HepG2 (cell line): ENCODE data around the gene B4GALT2. TPM values are rescaled to one million over a fixed set of nuclear protein-coding genes. Genes with fewer than 3 reads are reported as not detected.

ENCODE experiments used
- ATAC-seq: fragments of 200-7000 bp; cut with Tn5 transposase; 3 replicates; pipeline ENCODE4 v1.9.1; 2020; ENCODE audit warnings: mild to moderate bottlenecking, moderate library complexity
- BruUV-seq: library from RNA; stranded (reverse); fragments of 400-500 nt; replicated peaks from 2 replicates; lab custom pipeline; 2021; lab: Mats Ljungman, UMichigan
- CTCF ChIA-PET: fragments of 300-600 bp; formaldehyde crosslinking; extraction: SDS; loops from one replicate; lab custom pipeline; 2021; ENCODE audit warnings: low total read pairs, inconsistent platforms, low intra/inter-chr PET ratio; lab: Yijun Ruan, JAX
- POLR2A ChIA-PET: fragments of 350-600 bp; sonication (Branson Sonifier 250); formaldehyde crosslinking; loops from one replicate; lab custom pipeline; 2020; ENCODE audit warnings: antibody characterized with exemption, inconsistent platforms; lab: Yijun Ruan, JAX
- DNase-seq: peaks from one replicate; pipeline ENCODE4 v3.0.0-alpha.2; 2015; ENCODE audit warnings: low spot score
- FAIRE-seq: peaks from 3 replicates; lab custom pipeline; 2011; peaks lifted over from hg19 to GRCh38; lab: Jason Lieb, UNC
- H2AFZ ChIP-seq: one replicate; pipeline ENCODE4 v1.6.1; 2011; ENCODE audit warnings: low read length, inconsistent platforms
- H3K27ac ChIP-seq: fragments of 300-600 bp; 3 replicates; pipeline ENCODE4 v1.8.0; 2011; ENCODE audit warnings: mixed run types, mild to moderate bottlenecking, mixed read lengths, low read length, inconsistent platforms; ENCODE audit not compliant: insufficient read depth; ENCODE audit errors: extremely low read length
- H3K27me3 ChIP-seq, 2 experiments: fragments of 200-600 bp in 1 of 2; 2 replicates in 1 of 2; 3 replicates in 1 of 2; pipeline versions ENCODE4 v1.6.0 to v1.8.0; 2011; ENCODE audit warnings: low read length in 2 of 2, mild to moderate bottlenecking in 2 of 2, moderate library complexity in 2 of 2, inconsistent platforms in 1 of 2; ENCODE audit not compliant: insufficient read depth in 2 of 2, control insufficient read depth in 1 of 2
- H3K36me3 ChIP-seq, 2 experiments: fragments of 200-600 bp in 1 of 2; replicated peaks in 1 of 2; 2 replicates in 1 of 2; 3 replicates in 1 of 2; pipeline versions ENCODE4 v1.5.1 to v1.8.0; 2011; ENCODE audit warnings: low read length in 2 of 2, inconsistent platforms in 1 of 2; ENCODE audit not compliant: insufficient read depth in 2 of 2, control insufficient read depth in 1 of 2
- H3K4me1 ChIP-seq: 2 replicates; pipeline ENCODE4 v1.5.1; 2012; ENCODE audit warnings: low read length, inconsistent platforms; ENCODE audit not compliant: insufficient read depth
- H3K4me2 ChIP-seq: 2 replicates; pipeline ENCODE4 v1.6.0; 2011; ENCODE audit warnings: low read depth, low read length, inconsistent platforms
- H3K4me3 ChIP-seq, 3 experiments: fragments of 200-600 bp in 1 of 3; sonication (generic), shearing (Covaris generic) in 1 of 3; replicated peaks in 1 of 3; 2 replicates each; pipeline ENCODE4 v1.5.1; 2011 to 2016; ENCODE audit warnings: low read length in 3 of 3, inconsistent platforms in 2 of 3, low read depth in 2 of 3, mild to moderate bottlenecking in 2 of 3, control low read depth in 1 of 3, mixed read lengths in 1 of 3; ENCODE audit not compliant: insufficient read depth in 1 of 3
- H3K79me2 ChIP-seq: one replicate; pipeline ENCODE4 v1.6.1; 2011; ENCODE audit warnings: low read length, inconsistent platforms; ENCODE audit not compliant: insufficient read depth
- H3K9ac ChIP-seq: 2 replicates; pipeline ENCODE4 v1.6.0; 2011; ENCODE audit warnings: mild to moderate bottlenecking, low read depth, low read length, inconsistent platforms; ENCODE audit not compliant: insufficient read depth
- H3K9me3 ChIP-seq: 2 replicates; pipeline ENCODE4 v1.5.1; 2012; ENCODE audit warnings: mild to moderate bottlenecking, low read length
- H4K20me1 ChIP-seq: 2 replicates; pipeline ENCODE4 v1.6.0; 2011; ENCODE audit warnings: inconsistent platforms, mild to moderate bottlenecking, low read length, moderate library complexity; ENCODE audit not compliant: insufficient read depth
- ERF ChIP-seq: IDR thresholded peaks from 2 replicates; pipeline ENCODE4 v1.6.1; 2018; ENCODE audit warnings: missing biosample characterization, missing genetic modification reagents
- FOXM1 ChIP-seq: sonication (generic); formaldehyde crosslinking; IDR thresholded peaks from 2 replicates; pipeline ENCODE4 v1.5.0; 2020; ENCODE audit warnings: missing genetic modification reagents
- JARID2 ChIP-seq: sonication (generic); formaldehyde crosslinking; IDR thresholded peaks from 2 replicates; pipeline ENCODE4 v1.8.1; 2023; ENCODE audit warnings: missing genetic modification reagents, inconsistent platforms; ENCODE audit not compliant: insufficient replicate concordance
- SIX4 ChIP-seq: sonication (generic); formaldehyde crosslinking; IDR thresholded peaks from 2 replicates; pipeline ENCODE4 v1.4.0; 2020; ENCODE audit warnings: missing genetic modification reagents
- ZNF605 ChIP-seq: sonication (generic); formaldehyde crosslinking; IDR thresholded peaks from 2 replicates; pipeline ENCODE4 v1.8.0; 2022; ENCODE audit warnings: mild to moderate bottlenecking, missing genetic modification reagents
- WGBS: methylation state at CpG from one replicate; pipeline ENCODE4 v1.1.6; 2017; ENCODE audit warnings: low lambda C conversion rate; 5-methylcytosine and 5-hydroxymethylcytosine counted together
- in situ Hi-C: cut with HindIII; loops from 2 replicates; pipeline ENCODE4 v1.10.0; 2017; ENCODE audit warnings: low pct_unique_long_range_greater_than_20kb; ENCODE audit not compliant: extremely low pct_ligation_motif_present
- intact Hi-C: fragments of 100-400 bp; cut with micrococcal nuclease; formaldehyde crosslinking; loops from one replicate; pipeline ENCODE4 v1.10.0; 2022; ENCODE audit not compliant: unreplicated experiment
- polyA plus RNA-seq, 8 experiments: library from polyadenylated mRNA; depleted of rRNA in 3 of 8; stranded (reverse) in 7 of 8; unstranded in 1 of 8; fragments of >200 nt; fragmentation: Illumina TruSeq in 4 of 8; extraction: Trizol in 4 of 8; gene quantifications; 2 replicates each; pipeline versions ENCODE4 v1.2.1 to v1.2.3, GENCODE V29; 2011 to 2016; ENCODE audit warnings: low read depth in 4 of 8, missing spikeins in 1 of 8, mixed read lengths in 1 of 8; ENCODE audit not compliant: insufficient read depth in 1 of 8
- total RNA-seq, 5 experiments: library from RNA; depleted of rRNA; stranded (reverse); fragments of >200 nt; fragmentation: Illumina TruSeq; extraction: Trizol; gene quantifications; 2 replicates each; pipeline ENCODE4 v1.2.3, GENCODE V29; 2016; ENCODE audit warnings: low read depth in 1 of 5
- TF ChIP-seq, protein P1 (sequence below): IDR thresholded peaks from 2 replicates; pipeline ENCODE4 v1.6.1; 2016; ENCODE audit warnings: low read depth
- TF ChIP-seq, protein P2 (sequence below): sonication (generic); formaldehyde crosslinking; IDR thresholded peaks from 2 replicates; pipeline ENCODE4 v1.8.1; 2023; ENCODE audit warnings: mild to moderate bottlenecking, moderate library complexity, missing genetic modification reagents
- TF ChIP-seq, protein P3 (sequence below): sonication (generic); formaldehyde crosslinking; IDR thresholded peaks from 2 replicates; pipeline ENCODE4 v1.4.0; 2020; ENCODE audit warnings: missing genetic modification reagents
- TF ChIP-seq, protein P4 (sequence below): sonication (generic); formaldehyde crosslinking; IDR thresholded peaks from 2 replicates; pipeline ENCODE4 v1.5.0; 2020; ENCODE audit warnings: mild to moderate bottlenecking, low read depth, missing genetic modification reagents, borderline replicate concordance
- TF ChIP-seq, protein P5 (sequence below): sonication (generic); formaldehyde crosslinking; IDR thresholded peaks from 2 replicates; pipeline ENCODE4 v1.5.1; 2020; ENCODE audit warnings: mild to moderate bottlenecking, missing genetic modification reagents, borderline replicate concordance
- TF ChIP-seq, protein P6 (sequence below): sonication (generic); formaldehyde crosslinking; IDR thresholded peaks from 2 replicates; pipeline ENCODE4 v1.4.0; 2020; ENCODE audit warnings: missing genetic modification reagents, low read depth, mild to moderate bottlenecking, borderline replicate concordance

B4GALT2 gene
- total and polyA plus RNA-seq, 2 of the 13 experiments (the other 11 are each of a cell fraction or from before 2014, with no cell fraction given), result 41.9 to 78.0 TPM

DNA sequence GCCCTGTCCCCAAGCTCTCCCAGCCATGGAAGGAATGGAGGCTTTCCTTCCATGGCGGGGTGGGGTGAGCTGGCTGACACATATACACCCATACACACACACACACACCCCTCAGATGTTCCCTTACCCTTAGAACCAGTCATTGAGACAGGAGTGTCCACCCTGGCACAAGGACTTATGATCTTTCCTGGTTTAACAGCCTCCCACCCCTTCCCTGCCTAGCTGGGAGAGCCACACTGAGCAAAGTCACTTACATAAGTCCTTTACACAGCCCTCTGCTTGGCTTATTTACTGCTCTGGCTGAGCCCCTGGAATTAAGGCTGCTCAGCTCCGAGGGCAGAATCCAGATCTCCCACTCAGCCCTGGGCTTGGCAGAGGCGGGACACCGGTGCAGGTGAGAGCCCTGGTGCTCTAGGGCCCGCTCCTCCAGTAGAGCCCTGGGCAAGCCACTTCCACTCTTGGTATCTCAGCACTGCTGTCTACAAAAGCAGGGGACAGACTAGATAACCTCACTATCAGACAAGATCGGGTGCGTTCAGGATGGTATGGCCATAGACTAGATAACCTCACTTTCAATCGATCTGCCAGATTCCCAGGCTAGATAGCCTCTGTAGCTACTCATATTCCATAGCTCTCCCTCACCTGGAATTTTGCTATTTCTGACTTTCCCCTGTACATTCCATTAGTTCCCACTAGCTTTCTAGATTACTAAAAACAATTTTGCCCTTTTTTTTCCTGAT lies 35.5 kb downstream of the B4GALT2 start:
- no peak overlapping the region for H3K9ac ChIP-seq
- H3K36me3 ChIP-seq, result no peaks in the 10 kb centered on the region; a peak in 2 of 5 replicates
- no peak overlapping the region for H3K4me2 ChIP-seq
- H3K79me2 ChIP-seq, result no peaks in the 10 kb centered on the region
- FAIRE-seq (no peak), ATAC-seq (peak; percentile 16), DNase-seq (no peak)
- intact Hi-C loops, result no loop called here
- CTCF ChIA-PET, result no interaction called here
- H4K20me1 ChIP-seq, result no peaks in the 10 kb centered on the region
- no TSS peak for BruUV-seq
- H3K27ac ChIP-seq, result no peak overlapping the region
- POLR2A ChIA-PET, result interaction anchor here (1.1 to 1.7 kb wide), 3 partner anchors 9 to 28 kb away, joined by 3 to 7 read pairs (median 4); partner anchors contain the start of gene SLC6A9
- no peak overlapping the region for H2AFZ ChIP-seq
- no peak overlapping the region for H3K4me3 ChIP-seq
- in situ Hi-C loops, result no loop called here
- peaks cover 58% of the 10 kb centered on the region for H3K4me1 ChIP-seq
- 77% methylated on average over 6 of the region's 8 CpGs for WGBS
- no peaks in the 10 kb centered on the region for H3K9me3 ChIP-seq
- no peaks in the 10 kb centered on the region for H3K27me3 ChIP-seq
- TF ChIP-seq, protein P1, sequence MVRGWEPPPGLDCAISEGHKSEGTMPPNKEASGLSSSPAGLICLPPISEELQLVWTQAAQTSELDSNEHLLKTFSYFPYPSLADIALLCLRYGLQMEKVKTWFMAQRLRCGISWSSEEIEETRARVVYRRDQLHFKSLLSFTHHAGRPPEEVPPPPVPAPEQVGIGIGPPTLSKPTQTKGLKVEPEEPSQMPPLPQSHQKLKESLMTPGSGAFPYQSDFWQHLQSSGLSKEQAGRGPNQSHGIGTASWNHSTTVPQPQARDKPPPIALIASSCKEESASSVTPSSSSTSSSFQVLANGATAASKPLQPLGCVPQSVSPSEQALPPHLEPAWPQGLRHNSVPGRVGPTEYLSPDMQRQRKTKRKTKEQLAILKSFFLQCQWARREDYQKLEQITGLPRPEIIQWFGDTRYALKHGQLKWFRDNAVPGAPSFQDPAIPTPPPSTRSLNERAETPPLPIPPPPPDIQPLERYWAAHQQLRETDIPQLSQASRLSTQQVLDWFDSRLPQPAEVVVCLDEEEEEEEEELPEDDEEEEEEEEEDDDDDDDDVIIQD (CRISPR knock-in tag), result no peak
- TF ChIP-seq, protein P2, sequence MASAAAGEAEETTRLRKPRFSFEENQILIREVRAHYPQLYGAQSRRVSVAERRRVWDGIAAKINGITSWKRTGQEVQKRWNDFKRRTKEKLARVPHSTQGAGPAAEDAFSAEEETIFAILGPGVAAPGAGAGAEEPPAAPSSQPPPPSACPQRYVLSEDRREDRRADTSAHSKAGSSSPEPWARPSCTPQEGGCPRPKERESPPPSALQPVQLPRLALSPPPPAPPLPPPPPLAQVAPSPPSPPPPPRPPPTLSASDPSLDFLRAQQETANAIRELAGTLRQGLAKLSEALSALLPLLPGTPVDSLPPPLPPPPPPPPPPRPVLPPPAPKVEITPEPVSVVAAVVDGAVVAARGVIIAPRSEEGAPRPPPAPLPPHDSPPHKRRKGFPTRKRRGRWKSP (CRISPR knock-in tag), result no peak
- TF ChIP-seq, protein P3, sequence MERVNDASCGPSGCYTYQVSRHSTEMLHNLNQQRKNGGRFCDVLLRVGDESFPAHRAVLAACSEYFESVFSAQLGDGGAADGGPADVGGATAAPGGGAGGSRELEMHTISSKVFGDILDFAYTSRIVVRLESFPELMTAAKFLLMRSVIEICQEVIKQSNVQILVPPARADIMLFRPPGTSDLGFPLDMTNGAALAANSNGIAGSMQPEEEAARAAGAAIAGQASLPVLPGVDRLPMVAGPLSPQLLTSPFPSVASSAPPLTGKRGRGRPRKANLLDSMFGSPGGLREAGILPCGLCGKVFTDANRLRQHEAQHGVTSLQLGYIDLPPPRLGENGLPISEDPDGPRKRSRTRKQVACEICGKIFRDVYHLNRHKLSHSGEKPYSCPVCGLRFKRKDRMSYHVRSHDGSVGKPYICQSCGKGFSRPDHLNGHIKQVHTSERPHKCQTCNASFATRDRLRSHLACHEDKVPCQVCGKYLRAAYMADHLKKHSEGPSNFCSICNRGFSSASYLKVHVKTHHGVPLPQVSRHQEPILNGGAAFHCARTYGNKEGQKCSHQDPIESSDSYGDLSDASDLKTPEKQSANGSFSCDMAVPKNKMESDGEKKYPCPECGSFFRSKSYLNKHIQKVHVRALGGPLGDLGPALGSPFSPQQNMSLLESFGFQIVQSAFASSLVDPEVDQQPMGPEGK, result no peak
- TF ChIP-seq, protein P4, sequence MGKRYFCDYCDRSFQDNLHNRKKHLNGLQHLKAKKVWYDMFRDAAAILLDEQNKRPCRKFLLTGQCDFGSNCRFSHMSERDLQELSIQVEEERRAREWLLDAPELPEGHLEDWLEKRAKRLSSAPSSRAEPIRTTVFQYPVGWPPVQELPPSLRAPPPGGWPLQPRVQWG (CRISPR knock-in tag), result no peak
- TF ChIP-seq ZNF605 (CRISPR knock-in tag) (no peak), SIX4 (CRISPR knock-in tag) (no peak), FOXM1 (CRISPR knock-in tag) (no peak), ERF (CRISPR knock-in tag) (no peak), JARID2 (CRISPR knock-in tag) (no peak)
- TF ChIP-seq, protein P5, sequence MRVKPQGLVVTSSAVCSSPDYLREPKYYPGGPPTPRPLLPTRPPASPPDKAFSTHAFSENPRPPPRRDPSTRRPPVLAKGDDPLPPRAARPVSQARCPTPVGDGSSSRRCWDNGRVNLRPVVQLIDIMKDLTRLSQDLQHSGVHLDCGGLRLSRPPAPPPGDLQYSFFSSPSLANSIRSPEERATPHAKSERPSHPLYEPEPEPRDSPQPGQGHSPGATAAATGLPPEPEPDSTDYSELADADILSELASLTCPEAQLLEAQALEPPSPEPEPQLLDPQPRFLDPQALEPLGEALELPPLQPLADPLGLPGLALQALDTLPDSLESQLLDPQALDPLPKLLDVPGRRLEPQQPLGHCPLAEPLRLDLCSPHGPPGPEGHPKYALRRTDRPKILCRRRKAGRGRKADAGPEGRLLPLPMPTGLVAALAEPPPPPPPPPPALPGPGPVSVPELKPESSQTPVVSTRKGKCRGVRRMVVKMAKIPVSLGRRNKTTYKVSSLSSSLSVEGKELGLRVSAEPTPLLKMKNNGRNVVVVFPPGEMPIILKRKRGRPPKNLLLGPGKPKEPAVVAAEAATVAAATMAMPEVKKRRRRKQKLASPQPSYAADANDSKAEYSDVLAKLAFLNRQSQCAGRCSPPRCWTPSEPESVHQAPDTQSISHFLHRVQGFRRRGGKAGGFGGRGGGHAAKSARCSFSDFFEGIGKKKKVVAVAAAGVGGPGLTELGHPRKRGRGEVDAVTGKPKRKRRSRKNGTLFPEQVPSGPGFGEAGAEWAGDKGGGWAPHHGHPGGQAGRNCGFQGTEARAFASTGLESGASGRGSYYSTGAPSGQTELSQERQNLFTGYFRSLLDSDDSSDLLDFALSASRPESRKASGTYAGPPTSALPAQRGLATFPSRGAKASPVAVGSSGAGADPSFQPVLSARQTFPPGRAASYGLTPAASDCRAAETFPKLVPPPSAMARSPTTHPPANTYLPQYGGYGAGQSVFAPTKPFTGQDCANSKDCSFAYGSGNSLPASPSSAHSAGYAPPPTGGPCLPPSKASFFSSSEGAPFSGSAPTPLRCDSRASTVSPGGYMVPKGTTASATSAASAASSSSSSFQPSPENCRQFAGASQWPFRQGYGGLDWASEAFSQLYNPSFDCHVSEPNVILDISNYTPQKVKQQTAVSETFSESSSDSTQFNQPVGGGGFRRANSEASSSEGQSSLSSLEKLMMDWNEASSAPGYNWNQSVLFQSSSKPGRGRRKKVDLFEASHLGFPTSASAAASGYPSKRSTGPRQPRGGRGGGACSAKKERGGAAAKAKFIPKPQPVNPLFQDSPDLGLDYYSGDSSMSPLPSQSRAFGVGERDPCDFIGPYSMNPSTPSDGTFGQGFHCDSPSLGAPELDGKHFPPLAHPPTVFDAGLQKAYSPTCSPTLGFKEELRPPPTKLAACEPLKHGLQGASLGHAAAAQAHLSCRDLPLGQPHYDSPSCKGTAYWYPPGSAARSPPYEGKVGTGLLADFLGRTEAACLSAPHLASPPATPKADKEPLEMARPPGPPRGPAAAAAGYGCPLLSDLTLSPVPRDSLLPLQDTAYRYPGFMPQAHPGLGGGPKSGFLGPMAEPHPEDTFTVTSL, result no peak
- TF ChIP-seq, protein P6, sequence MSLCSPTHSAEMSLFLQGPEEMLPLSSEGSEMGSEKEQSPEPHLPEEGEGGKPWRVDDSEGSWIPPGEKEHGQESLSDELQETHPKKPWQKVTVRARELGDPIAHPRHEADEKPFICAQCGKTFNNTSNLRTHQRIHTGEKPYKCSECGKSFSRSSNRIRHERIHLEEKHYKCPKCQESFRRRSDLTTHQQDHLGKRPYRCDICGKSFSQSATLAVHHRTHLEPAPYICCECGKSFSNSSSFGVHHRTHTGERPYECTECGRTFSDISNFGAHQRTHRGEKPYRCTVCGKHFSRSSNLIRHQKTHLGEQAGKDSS (CRISPR knock-in tag), result no peak
